GM12878 (cell line): ENCODE measurements around the gene LACRT. TPM values are rescaled to one million over a fixed set of nuclear protein-coding genes. Genes with fewer than 3 reads are reported as not detected.
A peak's percentile ranks its signal among the peaks of the same experiment; 100 is the strongest.
"Not testable (repeated sequence)": the region's sequence is repeated elsewhere in the genome, so short reads cannot be mapped to it uniquely, and the experiment has no call there.

Experiments
- ATAC-seq: fragments of 200-7000 bp; cut with Tn5 transposase; 3 replicates; pipeline ENCODE4 v1.9.1; 2020; ENCODE audit warnings: mild to moderate bottlenecking, moderate library complexity
- BruUV-seq: library from RNA; stranded (reverse); fragments of 400-500 nt; replicated peaks from 2 replicates; lab custom pipeline; 2021; lab: Mats Ljungman, UMichigan
- CTCF ChIA-PET: fragments of 300-600 bp; sonication (Branson Sonifier 250); formaldehyde crosslinking; extraction: SDS; loops from one replicate; lab custom pipeline; 2021; ENCODE audit warnings: inconsistent platforms; lab: Yijun Ruan, JAX
- POLR2A ChIA-PET: fragments of 350-600 bp; formaldehyde crosslinking; extraction: SDS; loops from one replicate; lab custom pipeline; 2021; ENCODE audit warnings: inconsistent platforms; lab: Charles Lee
- RAD21 ChIA-PET: fragments of 300-600 bp; sonication (Branson Sonifier 250); formaldehyde crosslinking; loops from one replicate; lab custom pipeline; 2023; ENCODE audit warnings: antibody characterized with exemption; ENCODE audit not compliant: unreplicated experiment; lab: Charles Lee
- SMC1A ChIA-PET: fragments of 300-600 bp; sonication (Branson Sonifier 250); formaldehyde crosslinking; loops from one replicate; lab custom pipeline; 2023; ENCODE audit not compliant: unreplicated experiment, uncharacterized antibody; lab: Charles Lee
- DNase-seq: peaks from one replicate; pipeline ENCODE4 v3.0.0-alpha.2; 2011; ENCODE audit warnings: low read depth, low spot score
- FAIRE-seq: peaks from 3 replicates; lab custom pipeline; 2011; peaks lifted over from hg19 to GRCh38; lab: Jason Lieb, UNC
- H2AFZ ChIP-seq: 2 replicates; pipeline ENCODE4 v1.6.0; 2011; ENCODE audit warnings: low read depth, low read length, control low read depth; ENCODE audit not compliant: control insufficient read depth
- H3K27ac ChIP-seq: 2 replicates; pipeline ENCODE4 v1.5.1; 2011; ENCODE audit warnings: control low read depth; ENCODE audit not compliant: control insufficient read depth, insufficient read depth
- H3K27me3 ChIP-seq, 2 experiments: replicated peaks in 1 of 2; 2 replicates each; pipeline versions ENCODE4 v1.6.0 to v1.6.1; 2011; ENCODE audit warnings: low read length in 1 of 2; ENCODE audit not compliant: control insufficient read depth in 2 of 2, insufficient read depth in 2 of 2
- H3K36me3 ChIP-seq, 2 experiments: 2 replicates each; pipeline ENCODE4 v1.5.1; 2011; ENCODE audit warnings: low read length in 1 of 2; ENCODE audit not compliant: control insufficient read depth in 2 of 2, insufficient read depth in 2 of 2
- H3K4me1 ChIP-seq: 2 replicates; pipeline ENCODE4 v1.6.1; 2011; ENCODE audit warnings: mild to moderate bottlenecking, low read length, moderate library complexity, mixed read lengths; ENCODE audit not compliant: control insufficient read depth, insufficient read depth
- H3K4me2 ChIP-seq: 2 replicates; pipeline ENCODE4 v1.6.0; 2011; ENCODE audit warnings: control low read depth; ENCODE audit not compliant: control insufficient read depth, insufficient read depth
- H3K4me3 ChIP-seq: fragments of 200-600 bp; sonication (generic); 2 replicates; pipeline ENCODE4 v1.5.1; 2016
- H3K79me2 ChIP-seq: 2 replicates; pipeline ENCODE4 v1.6.0; 2011; ENCODE audit warnings: low read length; ENCODE audit not compliant: control insufficient read depth, insufficient read depth
- H3K9ac ChIP-seq: 2 replicates; pipeline ENCODE4 v1.8.0; 2011; ENCODE audit warnings: low read length, control low read depth, mixed read lengths; ENCODE audit not compliant: control insufficient read depth, insufficient read depth
- H3K9me3 ChIP-seq: replicated peaks from 3 replicates; pipeline ENCODE4 v1.5.1; 2011; ENCODE audit warnings: mild to moderate bottlenecking, low read length; ENCODE audit not compliant: control insufficient read depth, insufficient read depth
- H4K20me1 ChIP-seq: 2 replicates; pipeline ENCODE4 v1.6.0; 2011; ENCODE audit not compliant: control insufficient read depth, insufficient read depth
- NR2C1 ChIP-seq: fragments of 450-650 bp; IDR thresholded peaks from 2 replicates; pipeline ENCODE4 v1.6.1; 2017; ENCODE audit warnings: antibody characterized with exemption, mild to moderate bottlenecking, moderate library complexity
- NR2F1 ChIP-seq: fragments of 450-650 bp; conservative IDR thresholded peaks from 2 replicates; pipeline ENCODE4 v1.6.1; 2017; ENCODE audit warnings: mild to moderate bottlenecking
- ZZZ3 ChIP-seq: IDR thresholded peaks from 2 replicates; pipeline ENCODE4 v1.6.1; 2011; ENCODE audit warnings: low read depth; ENCODE audit not compliant: control insufficient read depth, insufficient read length
- whole genome bisulfite sequencing: methylation state at CpG from one replicate; pipeline ENCODE4 v1.1.6; 2016; ENCODE audit warnings: low lambda C conversion rate; ENCODE audit not compliant: insufficient replicate concordance, insufficient coverage; ENCODE audit errors: missing lambda C conversion rate; 5-methylcytosine and 5-hydroxymethylcytosine counted together
- in situ Hi-C: fragments of 300-500 bp; cut with MboI; formaldehyde crosslinking; loops from 9 replicates; pipeline ENCODE4 v1.14.3; 2018; ENCODE audit warnings: mixed read lengths
- intact Hi-C: fragments of 100-400 bp; cut with micrococcal nuclease; formaldehyde crosslinking; loops from one replicate; pipeline ENCODE4 v1.14.2; 2022; ENCODE audit not compliant: unreplicated experiment
- polyA plus RNA-seq, 11 experiments: library from polyadenylated mRNA; depleted of rRNA in 4 of 11; unstranded in 6 of 11; stranded (reverse) in 5 of 11; fragments of >200 nt; fragmentation: Nextera tagmentation in 4 of 11; fragmentation: Illumina TruSeq in 1 of 11; extraction: Ambion mirVana in 4 of 11; extraction: Trizol in 1 of 11; gene quantifications; 1 replicate in 1 of 11; 2 replicates in 10 of 11; pipeline versions ENCODE4 v1.2.1 to v1.2.3, GENCODE V29; 2011 to 2016; ENCODE audit warnings: inconsistent platforms in 2 of 11, missing spikeins in 2 of 11, low read depth in 1 of 11
- total RNA-seq, 4 experiments: library from RNA; depleted of rRNA in 3 of 4; stranded (reverse); fragments of >200 nt in 3 of 4; fragmentation: Illumina TruSeq in 1 of 4; extraction: Trizol in 1 of 4; gene quantifications; 2 replicates each; pipeline versions ENCODE4 v1.2.1 to v1.2.3, GENCODE V29; 2013 to 2021

LACRT gene
- total and polyA plus RNA-seq, 10 of the 15 experiments (the other 5 are each of a cell fraction or from before 2014, with no cell fraction given): not detected

DNA sequence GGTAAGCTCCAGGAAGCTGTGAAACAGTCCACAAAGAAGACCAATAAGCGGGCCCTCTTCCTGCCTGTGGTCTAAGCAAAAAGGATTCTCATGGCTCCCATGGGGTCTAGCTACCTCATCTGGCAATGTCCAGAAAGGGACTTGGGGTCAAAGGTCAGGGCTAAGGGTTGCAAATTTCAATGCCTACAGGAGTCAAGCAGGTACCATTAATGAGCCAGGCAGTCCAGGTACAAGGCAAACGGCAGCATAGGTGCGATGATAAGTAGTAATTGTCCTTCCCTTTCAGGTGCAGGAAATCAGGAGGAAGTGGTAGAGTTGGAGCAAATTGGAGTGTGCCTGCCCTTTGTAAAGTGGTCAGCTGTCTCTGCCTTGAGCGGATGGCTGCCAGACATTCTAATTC lies 6.4 kb upstream of the LACRT start:
- TF ChIP-seq ZZZ3: no peak
- peak; percentile 45; the same call in 1 of the 2 replicates for TF ChIP-seq NR2C1
- TF ChIP-seq NR2F1: peak; percentile 32; the same call in 1 of the 2 replicates
- TF ChIP-seq, all 136 proteins: peak for 2
- BruUV-seq: no TSS peak
- no peaks in the 10 kb centered on the region for H3K27me3 ChIP-seq
- no peak overlapping the region for H2AFZ ChIP-seq
- POLR2A ChIA-PET: no interaction called here
- RAD21 ChIA-PET: interaction anchor here (1.2 to 1.8 kb wide), 2 partner anchors 18 to 352 kb away, joined by 4 to 5 read pairs; no protein-coding TSS in a partner anchor
- SMC1A ChIA-PET: interaction anchor here (0.6 to 1.5 kb wide), 4 partner anchors 9 to 972 kb away, joined by 3 to 4 read pairs (median 4); no protein-coding TSS in a partner anchor
- DNase-seq: no peak
- ATAC-seq: no peak
- H3K9ac ChIP-seq: no peak overlapping the region
- no peaks in the 10 kb centered on the region for H4K20me1 ChIP-seq
- no peak overlapping the region for H3K4me3 ChIP-seq
- no peaks in the 10 kb centered on the region for H3K79me2 ChIP-seq
- H3K36me3 ChIP-seq: no peaks in the 10 kb centered on the region
- H3K27ac ChIP-seq: no peak overlapping the region
- WGBS: 54% methylated on average over 4 of the region's 4 CpGs
- H3K9me3 ChIP-seq: no peaks in the 10 kb centered on the region; the same call in 2 of the 3 replicates
- intact Hi-C loops: no loop called here
- peaks cover 5% of the 10 kb centered on the region for H3K4me1 ChIP-seq
- peak overlapping the region; percentile 4; the same call in 1 of the 2 replicates for H3K4me2 ChIP-seq
- CTCF ChIA-PET: interaction anchor here (0.7 to 1.8 kb wide), 5 partner anchors 10 to 753 kb away, joined by 3 to 8 read pairs (median 3); no protein-coding TSS in a partner anchor
- FAIRE-seq: no peak
- in situ Hi-C loops: no loop called here

DNA sequence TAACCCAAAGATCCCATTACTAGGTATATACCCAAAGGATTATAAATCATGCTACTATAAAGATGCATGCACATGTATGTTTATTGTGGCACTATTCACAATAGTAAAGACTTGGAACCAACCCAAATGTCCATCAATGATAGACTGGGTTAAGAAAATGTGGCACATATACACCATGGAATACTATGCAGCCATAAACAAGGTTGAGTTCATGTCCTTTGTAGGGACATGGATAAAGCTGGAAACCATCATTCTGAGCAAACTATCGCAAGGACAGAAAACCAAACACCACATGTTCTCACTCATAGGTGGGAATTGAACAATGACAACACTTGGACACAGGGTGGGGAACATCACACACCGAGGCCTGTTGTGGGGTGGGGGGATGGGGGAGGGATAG lies 4.4 kb upstream of the LACRT start:
- H2AFZ ChIP-seq, DNase-seq, CTCF ChIA-PET, H3K27me3 ChIP-seq, H3K9me3 ChIP-seq, SMC1A ChIA-PET, H3K9ac ChIP-seq, H3K4me2 ChIP-seq, H3K79me2 ChIP-seq, RAD21 ChIA-PET, ATAC-seq, BruUV-seq, FAIRE-seq, in situ Hi-C loops, intact Hi-C loops, H3K36me3 ChIP-seq, H3K4me1 ChIP-seq, POLR2A ChIA-PET, H4K20me1 ChIP-seq, H3K27ac ChIP-seq, H3K4me3 ChIP-seq: not testable (repeated sequence)
- WGBS: 32% methylated on average over 2 of the region's 2 CpGs
